ENCODE results near the gene CLCN7.

The CLCN7 gene

GRCh38 chr16:1510941-1511351 is 36.1 kb upstream of the CLCN7 start:
- WGBS, 2 experiments: 93 to 94% methylated on average over 26 of the region's 26 CpGs
- Histone ChIP-seq H3K36me3 (ENCODE audit: control insufficient read depth, insufficient read depth, low read length) (peaks cover 8% of the 10 kb centered on the region), H3K27me3 (ENCODE audit: control insufficient read depth, insufficient read depth, low read length, poor library complexity, severe bottlenecking) (no peaks in the 10 kb centered on the region), H3K4me1 (ENCODE audit: control insufficient read depth, insufficient read depth, low read length) (no peaks in the 10 kb centered on the region), H3K9me3 (ENCODE audit: control insufficient read depth, low read length) (no peaks in the 10 kb centered on the region), H3K27ac (ENCODE audit: insufficient read depth, low read depth, low read length, poor library complexity, severe bottlenecking) (no peak overlapping the region), H3K4me3 (ENCODE audit: insufficient read depth, low read depth, low read length) (no peak overlapping the region)

- peaks cover 6% of the 10 kb centered on the region for H3K36me3 ChIP-seq (ENCODE audit: control insufficient read depth, insufficient read depth, low read length)
- H3K9me3 ChIP-seq (ENCODE audit: control insufficient read depth, low read length): no peaks in the 10 kb centered on the region
- H3K4me1 ChIP-seq (ENCODE audit: control insufficient read depth, insufficient read depth, low read length): no peaks in the 10 kb centered on the region
- H3K27me3 ChIP-seq (ENCODE audit: control insufficient read depth, insufficient read depth, low read length, poor library complexity, severe bottlenecking): no peaks in the 10 kb centered on the region
- H3K27ac ChIP-seq (ENCODE audit: insufficient read depth, low read depth, low read length, poor library complexity, severe bottlenecking): no peak overlapping the region
- 95% methylated on average over 10 of the region's 10 CpGs for WGBS, 2 experiments
- H3K4me3 ChIP-seq (ENCODE audit: insufficient read depth, low read depth, low read length): no peak overlapping the region
These were observed 35.4 kb upstream of the CLCN7 start for GRCh38 chr16:1510272-1510671.

DNA sequence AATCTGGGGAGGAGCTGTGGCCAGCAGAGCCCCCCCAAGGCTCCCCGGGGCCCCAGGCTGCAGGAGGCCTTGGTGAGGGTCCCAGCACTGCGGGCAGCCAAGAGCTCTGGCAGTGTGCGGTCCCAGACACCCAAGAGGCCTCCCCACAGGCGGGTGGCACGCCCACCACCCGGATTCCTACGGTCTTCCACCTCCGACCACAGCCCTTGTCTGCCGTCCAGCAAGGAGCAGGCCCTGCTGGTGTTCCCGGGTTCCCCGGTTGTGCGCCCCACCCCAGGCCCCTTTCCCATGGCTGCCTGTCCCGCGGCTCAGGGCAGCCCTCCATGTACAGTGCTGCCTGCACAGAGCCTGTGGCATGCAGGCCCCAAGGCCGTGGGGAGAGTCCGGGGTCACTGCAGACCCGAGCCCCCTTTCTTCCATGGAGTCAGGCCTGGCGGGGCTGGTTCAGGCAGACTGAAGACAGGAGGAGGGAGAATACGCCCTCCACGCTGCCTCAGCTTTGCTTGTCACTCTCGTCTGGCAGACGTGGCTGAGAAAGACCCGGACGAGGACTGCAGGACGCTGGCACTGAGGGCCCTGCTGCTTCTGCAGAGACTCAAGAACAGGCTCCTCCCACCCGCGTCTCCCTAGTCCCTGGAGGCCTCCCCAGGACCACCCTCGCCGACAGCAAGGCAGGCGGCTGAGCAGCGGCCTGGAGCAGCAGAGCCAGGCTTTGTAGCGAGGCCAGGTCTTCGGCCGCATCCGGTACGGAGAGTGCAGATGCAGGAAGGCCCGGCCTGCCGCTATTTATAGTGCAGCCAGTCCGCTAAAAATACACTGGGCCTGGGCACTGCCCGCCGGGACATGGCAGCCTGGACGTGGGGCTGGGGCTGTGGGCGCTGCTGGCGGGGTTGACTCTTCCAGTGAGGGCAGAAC is 34.7 kb upstream of the CLCN7 start:
- Histone ChIP-seq H3K9me3 (ENCODE audit: control insufficient read depth, low read length) (no peaks in the 10 kb centered on the region), H3K4me3 (ENCODE audit: insufficient read depth, low read depth, low read length) (no peak overlapping the region), H3K27ac (ENCODE audit: insufficient read depth, low read depth, low read length, poor library complexity, severe bottlenecking) (no peak overlapping the region), H3K4me1 (ENCODE audit: control insufficient read depth, insufficient read depth, low read length) (no peaks in the 10 kb centered on the region), H3K27me3 (ENCODE audit: control insufficient read depth, insufficient read depth, low read length, poor library complexity, severe bottlenecking) (no peaks in the 10 kb centered on the region), H3K36me3 (ENCODE audit: control insufficient read depth, insufficient read depth, low read length) (peaks cover 4% of the 10 kb centered on the region)
- 91% methylated on average over 44 of the region's 44 CpGs for WGBS, 2 experiments

GRCh38 chr16:1508494-1509187 is 33.8 kb upstream of the CLCN7 start:
- Histone ChIP-seq H3K36me3 (ENCODE audit: control insufficient read depth, insufficient read depth, low read length) (peaks cover 2% of the 10 kb centered on the region), H3K4me1 (ENCODE audit: control insufficient read depth, insufficient read depth, low read length) (no peaks in the 10 kb centered on the region), H3K27ac (ENCODE audit: insufficient read depth, low read depth, low read length, poor library complexity, severe bottlenecking) (no peak overlapping the region), H3K27me3 (ENCODE audit: control insufficient read depth, insufficient read depth, low read length, poor library complexity, severe bottlenecking) (no peaks in the 10 kb centered on the region), H3K4me3 (ENCODE audit: insufficient read depth, low read depth, low read length) (no peak overlapping the region), H3K9me3 (ENCODE audit: control insufficient read depth, low read length) (no peaks in the 10 kb centered on the region)
- 95% methylated on average over 24 of the region's 24 CpGs for WGBS, 2 experiments

DNA sequence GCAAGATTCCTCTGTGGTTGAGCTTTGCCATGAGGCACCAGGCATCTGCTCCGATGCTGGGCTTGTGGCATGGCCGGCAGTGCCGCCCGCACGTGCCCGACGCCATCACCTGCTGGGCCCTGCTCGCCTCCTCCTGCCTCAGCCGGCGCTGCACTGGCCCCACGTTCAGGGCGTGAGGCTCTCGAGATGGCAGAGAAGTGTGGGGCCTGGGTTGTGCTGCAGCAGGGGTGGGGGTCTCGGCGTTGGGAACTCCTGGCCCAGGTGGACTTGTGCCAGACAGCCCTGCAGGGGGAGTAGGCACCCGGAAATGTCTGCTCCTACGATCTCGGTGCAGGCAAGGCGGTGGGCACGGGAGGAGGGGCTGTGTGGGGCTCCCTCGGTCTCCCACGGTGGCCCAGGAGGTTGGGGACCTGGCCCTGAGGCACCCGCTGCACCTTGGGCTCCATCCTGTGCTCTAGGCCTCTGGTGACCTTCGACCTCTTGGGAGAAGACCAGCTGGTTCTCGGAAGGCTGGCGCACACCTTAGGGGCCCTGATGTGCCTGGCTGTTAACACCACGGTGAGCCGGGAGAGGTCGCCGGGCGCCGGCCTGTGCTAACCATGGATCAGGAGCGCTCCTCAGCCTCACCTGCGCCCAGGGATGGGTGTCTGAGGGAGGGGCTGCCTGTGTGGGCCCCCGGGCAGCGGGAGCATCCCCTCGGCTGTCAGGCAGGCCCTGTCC is 31.8 kb upstream of the CLCN7 start:
- Histone ChIP-seq H3K4me1 (ENCODE audit: control insufficient read depth, insufficient read depth, low read length) (no peaks in the 10 kb centered on the region), H3K27me3 (ENCODE audit: control insufficient read depth, insufficient read depth, low read length, poor library complexity, severe bottlenecking) (no peaks in the 10 kb centered on the region), H3K9me3 (ENCODE audit: control insufficient read depth, low read length) (no peaks in the 10 kb centered on the region), H3K27ac (ENCODE audit: insufficient read depth, low read depth, low read length, poor library complexity, severe bottlenecking) (no peak overlapping the region), H3K36me3 (ENCODE audit: control insufficient read depth, insufficient read depth, low read length) (peaks cover 20% of the 10 kb centered on the region), H3K4me3 (ENCODE audit: insufficient read depth, low read depth, low read length) (no peak overlapping the region)
- WGBS, 2 experiments: 95 to 96% methylated on average over 37 of the region's 37 CpGs

GRCh38 chr16:1505912-1506311 is 31.1 kb upstream of the CLCN7 start:
- Histone ChIP-seq H3K4me1 (ENCODE audit: control insufficient read depth, insufficient read depth, low read length) (no peaks in the 10 kb centered on the region), H3K4me3 (ENCODE audit: insufficient read depth, low read depth, low read length) (no peak overlapping the region), H3K36me3 (ENCODE audit: control insufficient read depth, insufficient read depth, low read length) (peaks cover 23% of the 10 kb centered on the region), H3K27me3 (ENCODE audit: control insufficient read depth, insufficient read depth, low read length, poor library complexity, severe bottlenecking) (no peaks in the 10 kb centered on the region), H3K9me3 (ENCODE audit: control insufficient read depth, low read length) (no peaks in the 10 kb centered on the region), H3K27ac (ENCODE audit: insufficient read depth, low read depth, low read length, poor library complexity, severe bottlenecking) (no peak overlapping the region)
- WGBS, 2 experiments: 95 to 96% methylated on average over 22 of the region's 22 CpGs

DNA sequence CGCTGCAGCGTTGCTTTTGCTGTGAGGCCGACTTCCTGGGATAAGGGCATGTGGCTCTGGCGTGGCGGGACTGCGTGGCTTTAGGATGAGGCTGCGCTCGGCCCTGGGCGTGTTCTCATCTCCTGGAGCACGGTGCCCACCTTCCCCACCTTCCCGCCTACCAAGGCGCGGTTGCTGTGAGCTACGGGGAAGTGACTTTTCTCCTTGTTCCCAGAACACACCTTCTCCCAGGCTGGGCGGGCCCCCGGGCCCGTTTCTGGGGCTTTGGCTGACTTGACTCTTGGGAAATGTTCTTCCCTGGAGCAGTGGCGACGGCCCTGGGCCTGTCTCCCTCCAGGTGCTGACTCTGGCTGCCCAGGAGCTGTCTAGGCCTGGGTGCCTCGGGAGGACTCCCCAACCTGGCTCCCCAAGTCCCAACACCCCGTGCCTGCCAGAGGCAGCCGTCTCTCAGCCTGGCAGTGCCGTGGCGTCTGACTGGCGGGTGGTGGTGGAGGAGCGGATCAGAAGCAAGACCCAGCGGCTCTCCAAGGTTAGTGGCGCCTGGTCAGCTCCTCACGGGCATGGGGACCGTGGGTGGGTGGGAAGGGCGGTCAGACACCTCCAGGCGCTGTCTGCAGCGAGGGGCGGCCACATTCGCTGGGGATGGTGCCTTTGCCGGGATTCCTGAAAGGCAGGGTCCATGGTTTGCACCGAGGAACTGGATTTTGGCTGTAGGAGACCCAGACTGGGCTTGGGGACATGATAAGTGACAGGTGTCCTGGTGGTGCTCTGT is 30.4 kb upstream of the CLCN7 start:
- H3K4me1 ChIP-seq (ENCODE audit: control insufficient read depth, insufficient read depth, low read length): no peaks in the 10 kb centered on the region
- no peak overlapping the region for H3K4me3 ChIP-seq (ENCODE audit: insufficient read depth, low read depth, low read length)
- H3K9me3 ChIP-seq (ENCODE audit: control insufficient read depth, low read length): no peaks in the 10 kb centered on the region
- no peaks in the 10 kb centered on the region for H3K27me3 ChIP-seq (ENCODE audit: control insufficient read depth, insufficient read depth, low read length, poor library complexity, severe bottlenecking)
- whole genome bisulfite sequencing, 2 experiments: 96% methylated on average over 37 of the region's 37 CpGs
- peaks cover 23% of the 10 kb centered on the region for H3K36me3 ChIP-seq (ENCODE audit: control insufficient read depth, insufficient read depth, low read length)
- no peak overlapping the region for H3K27ac ChIP-seq (ENCODE audit: insufficient read depth, low read depth, low read length, poor library complexity, severe bottlenecking)

- H3K9me3 ChIP-seq (ENCODE audit: control insufficient read depth, low read length): no peaks in the 10 kb centered on the region
- no peaks in the 10 kb centered on the region for H3K4me1 ChIP-seq (ENCODE audit: control insufficient read depth, insufficient read depth, low read length)
- no peaks in the 10 kb centered on the region for H3K27me3 ChIP-seq (ENCODE audit: control insufficient read depth, insufficient read depth, low read length, poor library complexity, severe bottlenecking)
- H3K27ac ChIP-seq (ENCODE audit: insufficient read depth, low read depth, low read length, poor library complexity, severe bottlenecking): no peak overlapping the region
- H3K36me3 ChIP-seq (ENCODE audit: control insufficient read depth, insufficient read depth, low read length): peaks cover 23% of the 10 kb centered on the region
- WGBS, 2 experiments: 96 to 97% methylated on average over 37 of the region's 37 CpGs
- H3K4me3 ChIP-seq (ENCODE audit: insufficient read depth, low read depth, low read length): no peak overlapping the region
These were observed 28.5 kb upstream of the CLCN7 start for GRCh38 chr16:1503110-1503955.
